ENCODE measurements around the gene PROM1. TPM values are rescaled to one million over a fixed set of nuclear protein-coding genes. Genes with fewer than 3 reads are reported as not detected.

Gene PROM1
- total and polyA plus RNA-seq, 4 donors = 1.2 to 5.2 (median 3.7) TPM

- Histone ChIP-seq H3K36me3 (ENCODE audit: control insufficient read depth in 4 of 4, insufficient read depth in 3 of 4, low read depth in 1 of 4, low read length in 3 of 4) (no peaks in the 10 kb centered on the region), H3K27ac (ENCODE audit: low read depth in 1 of 2, low read length in 2 of 2) (no peak overlapping the region), H3K9ac (ENCODE audit: low read depth in 1 of 2, low read length in 2 of 2) (no peak overlapping the region), H3K4me1 (ENCODE audit: control insufficient read depth in 4 of 4, insufficient read depth in 4 of 4, low read length in 3 of 4) (no peaks in the 10 kb centered on the region), H3K4me3 (ENCODE audit: low read depth in 1 of 3, low read length in 3 of 3) (no peak overlapping the region), H3K9me3 (ENCODE audit: control insufficient read depth in 4 of 4, low read length in 3 of 4) (no peaks in the 10 kb centered on the region), H3K27me3 (ENCODE audit: control insufficient read depth in 4 of 4, insufficient read depth in 4 of 4, low read length in 3 of 4) (peaks cover 0 to 5% (median 0%) of the 10 kb centered on the region in 4 donors)
- DNase-seq (ENCODE audit: low spot score) = no peak
- 78% methylated on average over 10 of the region's 10 CpGs for WGBS
- TF ChIP-seq HNF4G (IDR thresholded peaks at IDR 0.05) (no peak), GABPA (IDR thresholded peaks at IDR 0.05 in 1 of 2, conservative IDR thresholded peaks at IDR 0.05 in 1 of 2) (no peak), RAD21 (IDR thresholded peaks at IDR 0.05) (no peak), JUND (IDR thresholded peaks at IDR 0.05) (no peak), EGR1 (IDR thresholded peaks at IDR 0.05; ENCODE audit: low read depth in 2 of 2) (no peak), NR2F2 (IDR thresholded peaks at IDR 0.05) (no peak), FOXA2 (IDR thresholded peaks at IDR 0.05) (no peak), REST (IDR thresholded peaks at IDR 0.05) (no peak), MAX (IDR thresholded peaks at IDR 0.05) (no peak), HNF4A (conservative IDR thresholded peaks at IDR 0.05) (no peak), RXRA (IDR thresholded peaks at IDR 0.05) (no peak), CTCF (IDR thresholded peaks at IDR 0.05; ENCODE audit: low read depth, low read length, missing input control) (no peak), ATF3 (IDR thresholded peaks at IDR 0.05) (no peak), FOXA1 (IDR thresholded peaks at IDR 0.05) (no peak)
Observed at GRCh38 chr4:15935504-15936402, 148.1 kb downstream of the PROM1 start.

DNA sequence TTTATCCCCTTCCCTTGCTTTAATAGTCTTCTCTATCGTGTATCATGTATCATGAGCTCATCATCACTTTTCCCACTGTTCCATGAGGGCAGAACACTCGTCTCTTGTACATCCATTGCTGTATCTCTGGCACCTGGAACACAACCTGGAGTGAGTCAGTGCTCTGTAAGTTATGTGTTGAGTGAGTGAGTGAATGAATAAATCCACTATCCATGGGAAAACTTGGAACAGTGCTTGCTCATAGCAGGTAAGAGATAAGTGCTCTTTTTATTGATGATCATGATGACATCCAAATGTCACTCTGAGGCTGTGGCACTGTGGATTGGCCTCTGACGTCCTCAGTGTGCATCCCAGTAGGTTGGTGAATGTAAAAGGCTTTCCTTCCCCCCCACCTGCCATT, 149.6 kb downstream of the PROM1 start:
- H3K4me3 ChIP-seq (ENCODE audit: low read depth in 1 of 3, low read length in 3 of 3) = no peak overlapping the region
- H3K27ac ChIP-seq (ENCODE audit: low read depth in 1 of 2, low read length in 2 of 2) = no peak overlapping the region
- 70% methylated on average over 3 of the region's 3 CpGs for WGBS
- no peaks in the 10 kb centered on the region for H3K9me3 ChIP-seq (ENCODE audit: control insufficient read depth in 4 of 4, low read length in 3 of 4)
- H3K36me3 ChIP-seq (ENCODE audit: control insufficient read depth in 4 of 4, insufficient read depth in 3 of 4, low read depth in 1 of 4, low read length in 3 of 4) = no peaks in the 10 kb centered on the region
- no peak for DNase-seq (ENCODE audit: low spot score)
- H3K4me1 ChIP-seq (ENCODE audit: control insufficient read depth in 4 of 4, insufficient read depth in 4 of 4, low read length in 3 of 4) = no peaks in the 10 kb centered on the region
- peaks cover 0 to 5% (median 0%) of the 10 kb centered on the region in 4 donors for H3K27me3 ChIP-seq (ENCODE audit: control insufficient read depth in 4 of 4, insufficient read depth in 4 of 4, low read length in 3 of 4)
- H3K9ac ChIP-seq (ENCODE audit: low read depth in 1 of 2, low read length in 2 of 2) = no peak overlapping the region
- no peak for TF ChIP-seq RXRA (IDR thresholded peaks at IDR 0.05)
- no peak for TF ChIP-seq TAF1 (conservative IDR thresholded peaks at IDR 0.05)
- TF ChIP-seq ATF3 (IDR thresholded peaks at IDR 0.05) = no peak
- TF ChIP-seq CTCF (IDR thresholded peaks at IDR 0.05; ENCODE audit: low read depth, low read length, missing input control) = no peak
- TF ChIP-seq NR2F2 (IDR thresholded peaks at IDR 0.05) = no peak
- no peak for TF ChIP-seq REST (IDR thresholded peaks at IDR 0.05)
- no peak for TF ChIP-seq FOXA1 (IDR thresholded peaks at IDR 0.05)
- TF ChIP-seq EGR1 (IDR thresholded peaks at IDR 0.05; ENCODE audit: low read depth in 2 of 2) = no peak
- TF ChIP-seq HNF4G (IDR thresholded peaks at IDR 0.05) = no peak
